Liver (tissue), 9 donors: ENCODE data around the gene LRRC2. TPM values are rescaled to one million over a fixed set of nuclear protein-coding genes. Genes with fewer than 3 reads are reported as not detected.

ENCODE experiments used
- DNase-seq: peaks from one replicate; pipeline ENCODE4 v3.0.0-alpha.2; 2017; ENCODE audit warnings: low spot score
- H3K27ac ChIP-seq, 2 donors: one replicate each; pipeline ENCODE4 v1.7.0; 2013; ENCODE audit warnings: inconsistent platforms in 2 of 2, low read length in 2 of 2, control low read depth in 1 of 2, low read depth in 1 of 2, mild to moderate bottlenecking in 1 of 2
- H3K27me3 ChIP-seq, 4 donors: one replicate each; pipeline versions ENCODE4 v1.6.1 to v1.7.0; 2013; ENCODE audit warnings: low read length in 3 of 4, inconsistent platforms in 1 of 4, mild to moderate bottlenecking in 1 of 4, moderate library complexity in 1 of 4; ENCODE audit not compliant: control insufficient read depth in 4 of 4, insufficient read depth in 4 of 4
- H3K36me3 ChIP-seq, 4 donors: one replicate each; pipeline versions ENCODE4 v1.6.1 to v1.7.0; 2013; ENCODE audit warnings: low read length in 3 of 4, mild to moderate bottlenecking in 3 of 4, low read depth in 1 of 4, moderate library complexity in 1 of 4; ENCODE audit not compliant: control insufficient read depth in 4 of 4, insufficient read depth in 3 of 4
- H3K4me1 ChIP-seq, 4 donors: one replicate each; pipeline versions ENCODE4 v1.6.1 to v1.7.0; 2013; ENCODE audit warnings: low read length in 3 of 4, mild to moderate bottlenecking in 3 of 4, moderate library complexity in 1 of 4; ENCODE audit not compliant: control insufficient read depth in 4 of 4, insufficient read depth in 4 of 4
- H3K4me3 ChIP-seq, 3 donors: one replicate each; pipeline versions ENCODE4 v1.6.1 to v1.7.0; 2013; ENCODE audit warnings: low read length in 3 of 3, control low read depth in 1 of 3, low read depth in 1 of 3, mild to moderate bottlenecking in 1 of 3
- H3K9ac ChIP-seq, 2 donors: one replicate each; pipeline ENCODE4 v1.7.0; 2013; ENCODE audit warnings: low read length in 2 of 2, mild to moderate bottlenecking in 2 of 2, moderate library complexity in 2 of 2, control low read depth in 1 of 2, low read depth in 1 of 2
- H3K9me3 ChIP-seq, 4 donors: one replicate each; pipeline versions ENCODE4 v1.6.1 to v1.7.0; 2013; ENCODE audit warnings: low read length in 3 of 4; ENCODE audit not compliant: control insufficient read depth in 4 of 4
- FOXA1 ChIP-seq: IDR thresholded peaks from 2 replicates; pipeline ENCODE4 v1.6.1; 2016; ENCODE audit warnings: antibody characterized with exemption
- GABPA ChIP-seq, 2 donors: IDR thresholded peaks in 1 of 2; conservative IDR thresholded peaks in 1 of 2; 2 replicates each; pipeline ENCODE4 v1.6.1; 2016; ENCODE audit warnings: antibody characterized with exemption in 2 of 2, mild to moderate bottlenecking in 1 of 2, moderate library complexity in 1 of 2
- HNF4G ChIP-seq: IDR thresholded peaks from 2 replicates; pipeline ENCODE4 v1.6.1; 2016; ENCODE audit warnings: antibody characterized with exemption
- JUND ChIP-seq, 2 donors: IDR thresholded peaks; 2 replicates each; pipeline ENCODE4 v1.6.1; 2016; ENCODE audit warnings: antibody characterized with exemption in 2 of 2
- NR2F2 ChIP-seq: IDR thresholded peaks from 2 replicates; pipeline ENCODE4 v1.6.1; 2016; ENCODE audit warnings: antibody characterized with exemption
- RAD21 ChIP-seq, 2 donors: IDR thresholded peaks; 2 replicates each; pipeline ENCODE4 v1.6.1; 2016; ENCODE audit warnings: antibody characterized with exemption in 2 of 2, mild to moderate bottlenecking in 2 of 2
- RXRA ChIP-seq, 2 donors: IDR thresholded peaks; 2 replicates each; pipeline ENCODE4 v1.6.1; 2017 to 2018; ENCODE audit warnings: antibody characterized with exemption in 2 of 2, mild to moderate bottlenecking in 1 of 2
- TAF1 ChIP-seq: conservative IDR thresholded peaks from 2 replicates; pipeline ENCODE4 v1.6.1; 2016; ENCODE audit warnings: antibody characterized with exemption, mild to moderate bottlenecking
- YY1 ChIP-seq: IDR thresholded peaks from 2 replicates; pipeline ENCODE4 v1.6.1; 2016; ENCODE audit warnings: antibody characterized with exemption, mild to moderate bottlenecking
- WGBS: extraction: QIAGEN DNeasy Blood & Tissue Kit; methylation state at CpG from one replicate; pipeline ENCODE4 v1.1.7; 2013; 5-methylcytosine and 5-hydroxymethylcytosine counted together
- polyA plus RNA-seq, 2 donors: library from polyadenylated mRNA; stranded (reverse) in 1 of 2; unstranded in 1 of 2; fragments of 200-250 nt in 1 of 2; fragments of >200 nt in 1 of 2; fragmentation: Nextera tagmentation in 1 of 2; extraction: Ambion mirVana in 1 of 2; gene quantifications; one replicate each; pipeline versions ENCODE4 v1.2.1 to v1.2.3, GENCODE V29; 2013 to 2015
- total RNA-seq, 2 donors: library from RNA; depleted of rRNA; stranded (reverse); fragments of >200 nt; gene quantifications; one replicate each; pipeline ENCODE4 v1.2.3, GENCODE V29; 2014
- TF ChIP-seq, protein P1 (sequence below): IDR thresholded peaks from 2 replicates; pipeline ENCODE4 v1.6.1; 2016; ENCODE audit warnings: antibody characterized with exemption, mild to moderate bottlenecking
- TF ChIP-seq, protein P2 (sequence below): fragments of 150-350 bp; IDR thresholded peaks from 2 replicates; pipeline ENCODE4 v1.5.1; 2017; ENCODE audit warnings: improper control_type of control experiment, low read depth, low read length; ENCODE audit not compliant: missing input control
- TF ChIP-seq, protein P3 (sequence below): IDR thresholded peaks from 2 replicates; pipeline ENCODE4 v1.6.1; 2016; ENCODE audit warnings: antibody characterized with exemption
- TF ChIP-seq, protein P4 (sequence below): IDR thresholded peaks from 2 replicates; pipeline ENCODE4 v1.6.1; 2016; ENCODE audit warnings: antibody characterized with exemption
- donor health status: healthy.
- donor health status: healthy.
- donor health status: healthy.
- donor health status: healthy.
- donor health status: healthy.

Gene LRRC2
- total and polyA plus RNA-seq, 4 donors: 0.93 to 7.6 (median 4.2) TPM

GRCh38 chr3:46489875-46490274 is 76.2 kb downstream of the LRRC2 start (continued):
- TF ChIP-seq, protein P1, sequence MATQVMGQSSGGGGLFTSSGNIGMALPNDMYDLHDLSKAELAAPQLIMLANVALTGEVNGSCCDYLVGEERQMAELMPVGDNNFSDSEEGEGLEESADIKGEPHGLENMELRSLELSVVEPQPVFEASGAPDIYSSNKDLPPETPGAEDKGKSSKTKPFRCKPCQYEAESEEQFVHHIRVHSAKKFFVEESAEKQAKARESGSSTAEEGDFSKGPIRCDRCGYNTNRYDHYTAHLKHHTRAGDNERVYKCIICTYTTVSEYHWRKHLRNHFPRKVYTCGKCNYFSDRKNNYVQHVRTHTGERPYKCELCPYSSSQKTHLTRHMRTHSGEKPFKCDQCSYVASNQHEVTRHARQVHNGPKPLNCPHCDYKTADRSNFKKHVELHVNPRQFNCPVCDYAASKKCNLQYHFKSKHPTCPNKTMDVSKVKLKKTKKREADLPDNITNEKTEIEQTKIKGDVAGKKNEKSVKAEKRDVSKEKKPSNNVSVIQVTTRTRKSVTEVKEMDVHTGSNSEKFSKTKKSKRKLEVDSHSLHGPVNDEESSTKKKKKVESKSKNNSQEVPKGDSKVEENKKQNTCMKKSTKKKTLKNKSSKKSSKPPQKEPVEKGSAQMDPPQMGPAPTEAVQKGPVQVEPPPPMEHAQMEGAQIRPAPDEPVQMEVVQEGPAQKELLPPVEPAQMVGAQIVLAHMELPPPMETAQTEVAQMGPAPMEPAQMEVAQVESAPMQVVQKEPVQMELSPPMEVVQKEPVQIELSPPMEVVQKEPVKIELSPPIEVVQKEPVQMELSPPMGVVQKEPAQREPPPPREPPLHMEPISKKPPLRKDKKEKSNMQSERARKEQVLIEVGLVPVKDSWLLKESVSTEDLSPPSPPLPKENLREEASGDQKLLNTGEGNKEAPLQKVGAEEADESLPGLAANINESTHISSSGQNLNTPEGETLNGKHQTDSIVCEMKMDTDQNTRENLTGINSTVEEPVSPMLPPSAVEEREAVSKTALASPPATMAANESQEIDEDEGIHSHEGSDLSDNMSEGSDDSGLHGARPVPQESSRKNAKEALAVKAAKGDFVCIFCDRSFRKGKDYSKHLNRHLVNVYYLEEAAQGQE: no peak
- TF ChIP-seq TAF1: no peak

DNA sequence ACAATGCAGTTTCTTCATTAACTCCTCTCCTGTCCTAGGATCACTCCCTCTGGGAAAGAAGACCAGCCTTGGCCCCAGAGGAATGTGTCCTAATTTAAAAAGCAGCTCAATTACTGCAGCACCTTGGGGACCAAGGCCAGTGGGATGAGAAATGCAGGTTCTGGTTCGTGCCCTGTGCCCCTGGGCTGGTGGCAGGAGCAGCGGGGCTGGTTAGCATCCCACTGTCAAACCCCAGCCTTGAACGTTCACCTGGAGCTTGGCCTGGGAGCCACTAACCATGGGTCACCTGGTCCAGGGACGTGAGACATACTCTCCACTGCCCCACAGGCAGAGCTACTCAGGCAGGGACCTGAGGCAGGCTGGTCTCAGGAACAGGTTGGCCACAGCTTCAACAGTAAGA is 76.7 kb downstream of the LRRC2 start:
- Histone ChIP-seq H3K4me1 (peaks cover 2 to 39% (median 34%) of the 10 kb centered on the region in 4 donors), H3K27me3 (no peaks in the 10 kb centered on the region), H3K36me3 (no peaks in the 10 kb centered on the region), H3K9me3 (no peaks in the 10 kb centered on the region), H3K27ac (no peak overlapping the region), H3K4me3 (no peak overlapping the region), H3K9ac (no peak overlapping the region)
- no peak for TF ChIP-seq FOXA1
- TF ChIP-seq JUND (IDR thresholded peaks at IDR 0.05): no peak
- no peak for TF ChIP-seq HNF4G
- TF ChIP-seq, protein P2, sequence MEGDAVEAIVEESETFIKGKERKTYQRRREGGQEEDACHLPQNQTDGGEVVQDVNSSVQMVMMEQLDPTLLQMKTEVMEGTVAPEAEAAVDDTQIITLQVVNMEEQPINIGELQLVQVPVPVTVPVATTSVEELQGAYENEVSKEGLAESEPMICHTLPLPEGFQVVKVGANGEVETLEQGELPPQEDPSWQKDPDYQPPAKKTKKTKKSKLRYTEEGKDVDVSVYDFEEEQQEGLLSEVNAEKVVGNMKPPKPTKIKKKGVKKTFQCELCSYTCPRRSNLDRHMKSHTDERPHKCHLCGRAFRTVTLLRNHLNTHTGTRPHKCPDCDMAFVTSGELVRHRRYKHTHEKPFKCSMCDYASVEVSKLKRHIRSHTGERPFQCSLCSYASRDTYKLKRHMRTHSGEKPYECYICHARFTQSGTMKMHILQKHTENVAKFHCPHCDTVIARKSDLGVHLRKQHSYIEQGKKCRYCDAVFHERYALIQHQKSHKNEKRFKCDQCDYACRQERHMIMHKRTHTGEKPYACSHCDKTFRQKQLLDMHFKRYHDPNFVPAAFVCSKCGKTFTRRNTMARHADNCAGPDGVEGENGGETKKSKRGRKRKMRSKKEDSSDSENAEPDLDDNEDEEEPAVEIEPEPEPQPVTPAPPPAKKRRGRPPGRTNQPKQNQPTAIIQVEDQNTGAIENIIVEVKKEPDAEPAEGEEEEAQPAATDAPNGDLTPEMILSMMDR: no peak
- no peak for TF ChIP-seq NR2F2
- TF ChIP-seq, protein P3, sequence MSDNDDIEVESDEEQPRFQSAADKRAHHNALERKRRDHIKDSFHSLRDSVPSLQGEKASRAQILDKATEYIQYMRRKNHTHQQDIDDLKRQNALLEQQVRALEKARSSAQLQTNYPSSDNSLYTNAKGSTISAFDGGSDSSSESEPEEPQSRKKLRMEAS: no peak
- TF ChIP-seq GABPA (IDR thresholded peaks at IDR 0.05 in 1 of 2, conservative IDR thresholded peaks at IDR 0.05 in 1 of 2): no peak
- no peak for TF ChIP-seq RXRA (IDR thresholded peaks at IDR 0.05)
- TF ChIP-seq RAD21 (IDR thresholded peaks at IDR 0.05): no peak
- TF ChIP-seq, protein P1: no peak
- TF ChIP-seq, protein P4, sequence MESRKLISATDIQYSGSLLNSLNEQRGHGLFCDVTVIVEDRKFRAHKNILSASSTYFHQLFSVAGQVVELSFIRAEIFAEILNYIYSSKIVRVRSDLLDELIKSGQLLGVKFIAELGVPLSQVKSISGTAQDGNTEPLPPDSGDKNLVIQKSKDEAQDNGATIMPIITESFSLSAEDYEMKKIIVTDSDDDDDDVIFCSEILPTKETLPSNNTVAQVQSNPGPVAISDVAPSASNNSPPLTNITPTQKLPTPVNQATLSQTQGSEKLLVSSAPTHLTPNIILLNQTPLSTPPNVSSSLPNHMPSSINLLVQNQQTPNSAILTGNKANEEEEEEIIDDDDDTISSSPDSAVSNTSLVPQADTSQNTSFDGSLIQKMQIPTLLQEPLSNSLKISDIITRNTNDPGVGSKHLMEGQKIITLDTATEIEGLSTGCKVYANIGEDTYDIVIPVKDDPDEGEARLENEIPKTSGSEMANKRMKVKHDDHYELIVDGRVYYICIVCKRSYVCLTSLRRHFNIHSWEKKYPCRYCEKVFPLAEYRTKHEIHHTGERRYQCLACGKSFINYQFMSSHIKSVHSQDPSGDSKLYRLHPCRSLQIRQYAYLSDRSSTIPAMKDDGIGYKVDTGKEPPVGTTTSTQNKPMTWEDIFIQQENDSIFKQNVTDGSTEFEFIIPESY: no peak
- TF ChIP-seq TAF1: no peak
- no peak for TF ChIP-seq YY1
- 52% methylated on average over 4 of the region's 4 CpGs for WGBS
- peak; percentile 33 for DNase-seq
